NB4 (cell line): ENCODE data around the gene AADAC.

Experiments
- CTCF ChIP-seq: IDR thresholded peaks from one replicate; pipeline ENCODE4 v1.5.1; 2012; ENCODE audit warnings: low read depth, low read length
- MYC ChIP-seq: IDR thresholded peaks from 2 replicates; pipeline ENCODE4 v1.6.1; 2011; ENCODE audit warnings: low read depth, low read length
- POLR2A ChIP-seq: IDR thresholded peaks from 2 replicates; pipeline ENCODE4 v1.6.1; 2011; ENCODE audit warnings: mild to moderate bottlenecking; ENCODE audit not compliant: insufficient read length; ENCODE audit errors: extremely low read depth
- TF ChIP-seq, protein P1 (sequence below): IDR thresholded peaks from 2 replicates; pipeline ENCODE4 v1.6.1; 2011; ENCODE audit warnings: low read depth, low read length

DNA sequence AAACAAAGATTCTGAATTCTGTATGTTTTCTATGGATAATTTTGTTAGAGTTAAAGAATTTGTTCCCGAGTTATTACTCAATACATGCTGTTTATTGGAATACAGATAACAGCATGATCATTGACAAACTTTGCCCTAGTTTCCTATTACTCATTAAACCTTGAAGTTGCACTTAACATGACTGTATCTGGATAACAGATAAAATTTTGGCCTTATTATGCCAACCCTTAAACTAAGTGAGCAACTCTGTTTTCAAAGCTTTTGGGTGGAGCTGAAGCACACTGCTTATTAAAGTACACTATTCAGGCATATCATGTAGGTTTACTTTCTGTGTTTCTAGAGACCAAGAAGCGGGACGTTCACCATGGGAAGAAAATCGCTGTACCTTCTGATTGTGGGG is at the start of gene AADAC:
- TF ChIP-seq CTCF (no peak), POLR2A (no peak), MYC (no peak)
- TF ChIP-seq, protein P1, sequence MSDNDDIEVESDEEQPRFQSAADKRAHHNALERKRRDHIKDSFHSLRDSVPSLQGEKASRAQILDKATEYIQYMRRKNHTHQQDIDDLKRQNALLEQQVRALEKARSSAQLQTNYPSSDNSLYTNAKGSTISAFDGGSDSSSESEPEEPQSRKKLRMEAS, result no peak
